Karpas-422 (cell line): Measurements from ENCODE around the gene MAPKAP1. TPM values are rescaled to one million over a fixed set of nuclear protein-coding genes. Genes with fewer than 3 reads are reported as not detected.

Experiments
- DNase-seq: peaks from one replicate; pipeline ENCODE4 v3.0.0-alpha.2; 2015
- H2AFZ ChIP-seq: fragments of 200-600 bp; sonication (generic); 2 replicates; pipeline ENCODE4 v1.6.1; 2014; ENCODE audit warnings: antibody characterized with exemption, low read length, mixed read lengths
- H3K27ac ChIP-seq: fragments of 200-600 bp; sonication (generic); 2 replicates; pipeline ENCODE4 v1.5.1; 2014; ENCODE audit warnings: mild to moderate bottlenecking, low read length, moderate library complexity
- H3K27me3 ChIP-seq: fragments of 200-600 bp; sonication (generic); 2 replicates; pipeline ENCODE4 v1.6.1; 2014; ENCODE audit warnings: low read length, mixed read lengths
- H3K36me3 ChIP-seq: fragments of 200-600 bp; sonication (generic); 2 replicates; pipeline ENCODE4 v1.6.1; 2014; ENCODE audit warnings: low read length, mixed read lengths; ENCODE audit not compliant: insufficient read depth
- H3K4me1 ChIP-seq: fragments of 200-600 bp; sonication (generic); 2 replicates; pipeline ENCODE4 v1.6.1; 2014; ENCODE audit warnings: mild to moderate bottlenecking, low read length, mixed read lengths
- H3K4me2 ChIP-seq: fragments of 200-600 bp; sonication (generic); 2 replicates; pipeline ENCODE4 v1.6.1; 2014; ENCODE audit warnings: low read length, low read depth, mild to moderate bottlenecking; ENCODE audit not compliant: poor library complexity, severe bottlenecking
- H3K4me3 ChIP-seq: fragments of 200-600 bp; sonication (generic); 2 replicates; pipeline ENCODE4 v1.5.1; 2014; ENCODE audit warnings: mild to moderate bottlenecking, antibody characterized with exemption, low read length, mixed read lengths
- H3K79me2 ChIP-seq: fragments of 200-600 bp; sonication (generic); 2 replicates; pipeline ENCODE4 v1.6.1; 2014; ENCODE audit warnings: mild to moderate bottlenecking, low read length, mixed read lengths
- H3K9ac ChIP-seq: fragments of 200-600 bp; sonication (generic); 2 replicates; pipeline ENCODE4 v1.6.0; 2014; ENCODE audit warnings: low read length
- H3K9me2 ChIP-seq: fragments of 200-600 bp; sonication (generic), shearing (Covaris generic); replicated peaks from 2 replicates; pipeline ENCODE4 v1.6.0; 2014; ENCODE audit warnings: mild to moderate bottlenecking, low read length, moderate library complexity; ENCODE audit not compliant: insufficient read depth
- H3K9me3 ChIP-seq: fragments of 300-700, 200-600 bp; sonication (generic); 2 replicates; pipeline ENCODE4 v1.6.1; 2014; ENCODE audit warnings: low read length, mixed read lengths
- H4K20me1 ChIP-seq: fragments of 200-600 bp; sonication (generic); 2 replicates; pipeline ENCODE4 v1.6.1; 2014; ENCODE audit warnings: mild to moderate bottlenecking, antibody characterized with exemption, low read length, low read depth; ENCODE audit not compliant: insufficient read depth
- total RNA-seq: library from RNA; depleted of rRNA; stranded (reverse); fragments of >200 nt; shearing (Covaris generic); gene quantifications from 2 replicates; pipeline ENCODE4 v1.2.3, GENCODE V29; 2014; ENCODE audit warnings: low replicate concordance

MAPKAP1 gene
- total RNA-seq, 1 experiment from 2014 or later, result 62.8 TPM

DNA sequence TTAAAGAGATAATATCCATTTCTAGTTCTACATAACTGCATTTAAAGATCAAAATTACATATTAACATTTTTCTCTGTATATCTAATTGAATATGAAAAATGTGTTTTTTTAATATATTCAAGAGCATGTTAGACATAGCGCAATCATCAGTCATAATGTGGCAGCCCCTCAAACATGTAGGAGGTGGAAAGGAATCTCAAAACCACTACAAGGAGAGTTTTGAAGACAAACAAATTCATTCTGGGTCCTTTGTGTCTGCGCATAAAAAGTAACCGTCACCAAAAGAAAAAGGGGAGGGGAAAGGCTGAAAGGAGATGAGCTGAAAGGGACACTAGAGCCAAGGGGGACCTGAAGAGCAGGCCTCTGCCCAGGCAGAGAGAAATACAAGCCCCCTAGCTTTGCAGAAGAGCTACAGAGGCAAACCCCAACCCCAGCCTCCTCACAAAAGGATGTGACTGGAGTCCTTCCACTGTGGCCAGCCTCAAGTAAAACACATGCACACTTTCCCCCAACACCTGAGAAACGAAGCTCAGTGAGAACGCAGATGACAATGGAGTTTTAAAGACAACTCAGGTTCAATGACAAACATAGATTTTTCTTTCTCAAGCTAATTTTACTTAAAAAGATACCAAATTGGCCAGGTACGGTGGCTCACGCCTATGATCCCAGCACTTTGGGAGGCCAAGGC is 62.0 kb downstream of the MAPKAP1 start:
- H3K79me2 ChIP-seq, result no peaks in the 10 kb centered on the region
- no peak for DNase-seq
- H3K4me2 ChIP-seq, result no peak overlapping the region

DNA sequence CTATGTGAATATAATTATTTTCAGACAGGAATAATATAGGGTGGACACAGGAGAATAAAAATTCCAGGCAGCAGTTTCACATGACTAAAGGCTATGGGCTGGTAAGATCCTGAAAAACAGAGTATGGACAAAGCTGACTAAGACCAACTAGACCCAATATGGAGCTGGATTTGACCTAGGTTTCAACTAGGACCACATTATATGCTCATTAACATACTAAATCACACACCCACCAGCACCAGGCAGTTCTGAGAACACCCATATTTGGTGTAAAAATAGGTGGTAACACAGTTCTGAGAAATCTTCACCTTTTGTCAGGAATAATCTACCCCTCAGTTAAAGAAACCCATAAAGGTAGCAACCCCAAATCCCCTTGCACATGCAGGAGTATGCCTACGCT is 64.7 kb downstream of the MAPKAP1 start:
- Histone ChIP-seq H3K4me2 (no peak overlapping the region), H4K20me1 (peaks cover 71% of the 10 kb centered on the region), H3K9me3 (no peaks in the 10 kb centered on the region), H3K79me2 (no peaks in the 10 kb centered on the region), H3K4me3 (no peak overlapping the region), H3K4me1 (peaks cover 22% of the 10 kb centered on the region), H3K9ac (no peak overlapping the region), H3K36me3 (no peaks in the 10 kb centered on the region), H3K27ac (no peak overlapping the region), H3K27me3 (no peaks in the 10 kb centered on the region), H2AFZ (no peak overlapping the region), H3K9me2 (no peaks in the 10 kb centered on the region)
- no peak for DNase-seq

More for the DNA sequence above, 62.0 kb downstream of the MAPKAP1 start:
- Histone ChIP-seq H3K4me1 (peaks cover 11% of the 10 kb centered on the region), H3K27ac (no peak overlapping the region), H3K9me2 (no peaks in the 10 kb centered on the region), H3K4me3 (no peak overlapping the region), H3K9me3 (no peaks in the 10 kb centered on the region), H2AFZ (no peak overlapping the region), H3K36me3 (no peaks in the 10 kb centered on the region), H4K20me1 (peaks cover 67% of the 10 kb centered on the region), H3K9ac (no peak overlapping the region), H3K27me3 (no peaks in the 10 kb centered on the region)

DNA sequence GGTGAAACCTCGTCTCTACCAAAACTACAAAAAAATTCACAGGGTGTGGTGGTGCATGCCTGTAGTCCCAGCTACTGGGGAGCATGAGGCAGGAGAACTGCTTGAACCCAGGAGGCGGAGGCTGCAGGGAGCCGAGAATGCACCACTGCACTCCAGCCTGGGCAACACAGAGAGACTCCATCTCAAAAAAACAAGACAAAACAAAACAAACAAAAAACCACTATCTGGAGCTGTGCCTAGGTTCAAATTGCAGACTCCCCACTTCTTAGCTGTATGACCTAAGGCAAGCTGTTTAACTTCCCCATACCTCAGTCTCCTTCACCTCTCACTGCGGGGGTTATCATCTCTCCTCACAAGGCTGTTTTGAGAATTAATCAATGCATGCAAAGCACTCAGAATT is 68.0 kb downstream of the MAPKAP1 start:
- Histone ChIP-seq H3K4me1 (peaks cover 41% of the 10 kb centered on the region), H3K27me3 (no peaks in the 10 kb centered on the region), H2AFZ (no peak overlapping the region), H3K36me3 (no peaks in the 10 kb centered on the region), H3K9ac (no peak overlapping the region), H3K9me3 (no peaks in the 10 kb centered on the region), H4K20me1 (peaks cover 73% of the 10 kb centered on the region), H3K4me3 (no peak overlapping the region), H3K9me2 (no peaks in the 10 kb centered on the region), H3K27ac (no peak overlapping the region), H3K4me2 (no peak overlapping the region), H3K79me2 (0 out of 2 replicates have a peak, but pooled peaks cover 3% of the 10 kb centered on the region)
- DNase-seq, result no peak

DNA sequence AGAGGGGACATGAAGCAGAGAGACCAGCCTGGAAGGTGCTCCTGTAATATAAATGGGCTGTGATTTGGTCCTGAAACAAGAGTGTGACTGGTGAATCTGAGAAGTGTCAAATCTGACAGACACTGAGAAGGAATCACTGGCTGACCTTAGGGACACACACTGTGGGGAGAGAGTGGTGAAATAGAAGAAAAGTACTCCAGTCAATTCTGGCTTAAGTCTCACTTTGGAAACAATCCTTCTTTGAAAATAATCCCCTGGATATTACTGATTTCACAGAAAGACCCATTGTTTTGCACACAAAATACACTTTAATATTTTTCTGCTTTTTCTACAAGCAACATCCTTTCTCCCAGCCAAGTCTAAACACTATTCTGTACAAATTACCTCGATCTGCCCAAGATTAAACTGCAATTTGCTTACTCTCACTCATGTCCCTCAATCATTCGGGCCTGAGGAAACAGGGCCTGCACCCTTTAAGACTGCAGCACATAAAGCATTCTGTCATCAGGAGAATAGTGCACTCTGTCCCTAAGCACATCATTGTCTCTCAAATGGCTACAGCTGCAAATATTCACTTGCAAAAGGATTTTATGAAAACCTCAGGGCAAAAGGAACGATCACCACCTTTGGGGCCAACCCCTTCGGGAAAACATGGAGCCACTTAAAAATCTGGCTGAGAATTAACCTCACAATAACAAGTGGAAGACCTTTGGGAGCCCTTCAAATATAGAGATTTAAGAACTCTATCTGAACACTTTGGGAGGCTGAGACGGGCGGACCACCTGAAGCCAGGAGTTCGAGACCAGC is 68.6 kb downstream of the MAPKAP1 start:
- 0 out of 2 replicates have a peak, but pooled peaks cover 6% of the 10 kb centered on the region for H3K79me2 ChIP-seq

DNA sequence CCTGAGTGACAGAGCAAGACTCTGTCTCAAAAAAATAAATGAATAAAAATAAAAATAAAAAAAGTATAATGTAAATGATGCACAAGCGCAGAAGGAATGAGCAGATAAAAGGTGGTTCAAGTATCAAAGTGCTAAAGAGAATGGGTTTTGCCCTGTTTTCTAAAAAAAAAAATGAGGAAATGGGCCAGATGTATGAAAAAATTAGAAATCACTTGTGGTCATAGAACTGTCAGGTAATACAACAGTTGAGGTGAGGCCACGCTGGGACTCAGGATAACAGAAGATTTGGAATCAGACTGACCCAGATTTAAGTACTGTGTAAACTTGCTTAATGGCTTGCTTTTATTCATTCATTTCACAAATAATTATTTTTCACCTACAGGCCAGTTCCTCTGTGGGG is 69.8 kb downstream of the MAPKAP1 start:
- DNase-seq, result no peak
- Histone ChIP-seq H3K9ac (no peak overlapping the region), H3K27me3 (no peaks in the 10 kb centered on the region), H3K9me3 (no peaks in the 10 kb centered on the region), H3K4me1 (peaks cover 59% of the 10 kb centered on the region), H4K20me1 (peaks cover 75% of the 10 kb centered on the region), H3K4me3 (no peak overlapping the region), H3K36me3 (no peaks in the 10 kb centered on the region), H3K4me2 (no peak overlapping the region), H2AFZ (no peak overlapping the region), H3K79me2 (0 out of 2 replicates have a peak, but pooled peaks cover 6% of the 10 kb centered on the region), H3K9me2 (no peaks in the 10 kb centered on the region), H3K27ac (no peak overlapping the region)

More for the DNA sequence above, 68.6 kb downstream of the MAPKAP1 start:
- peaks cover 73% of the 10 kb centered on the region for H4K20me1 ChIP-seq
- no peak overlapping the region for H3K27ac ChIP-seq
- no peaks in the 10 kb centered on the region for H3K36me3 ChIP-seq
- H3K4me1 ChIP-seq, result peaks cover 47% of the 10 kb centered on the region
- no peaks in the 10 kb centered on the region for H3K9me3 ChIP-seq
- H3K4me3 ChIP-seq, result no peak overlapping the region
- no peak overlapping the region for H3K4me2 ChIP-seq
- no peak overlapping the region for H2AFZ ChIP-seq
- H3K9ac ChIP-seq, result no peak overlapping the region
- DNase-seq, result no peak
- H3K27me3 ChIP-seq, result no peaks in the 10 kb centered on the region
- no peaks in the 10 kb centered on the region for H3K9me2 ChIP-seq

DNA sequence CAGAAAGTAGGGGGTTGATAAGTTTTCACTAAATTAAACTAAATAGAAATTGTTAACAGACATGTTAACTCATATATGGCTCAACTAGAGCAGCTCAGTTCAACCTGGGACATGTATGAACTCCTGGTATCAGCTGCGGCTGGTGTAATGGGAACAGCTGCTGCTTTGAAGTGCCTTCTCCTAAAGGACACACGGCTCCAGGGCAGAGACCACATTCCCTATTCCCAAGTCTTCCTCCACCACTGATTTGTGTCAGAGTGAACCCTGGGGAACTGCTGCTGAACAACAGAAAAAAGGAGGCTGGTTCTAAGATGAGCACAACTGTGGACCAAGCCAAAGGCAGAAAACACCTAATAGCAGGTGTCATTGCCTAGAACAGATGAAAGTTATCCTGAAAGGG is 71.1 kb downstream of the MAPKAP1 start:
- H3K4me1 ChIP-seq, result peaks cover 73% of the 10 kb centered on the region
- no peak overlapping the region for H3K27ac ChIP-seq
- H4K20me1 ChIP-seq, result peaks cover 75% of the 10 kb centered on the region
- no peak overlapping the region for H2AFZ ChIP-seq
- H3K79me2 ChIP-seq, result 0 out of 2 replicates have a peak, but pooled peaks cover 9% of the 10 kb centered on the region
- no peaks in the 10 kb centered on the region for H3K9me3 ChIP-seq
- no peaks in the 10 kb centered on the region for H3K36me3 ChIP-seq
- H3K4me3 ChIP-seq, result no peak overlapping the region
- no peak overlapping the region for H3K4me2 ChIP-seq
- H3K9ac ChIP-seq, result no peak overlapping the region
- H3K27me3 ChIP-seq, result no peaks in the 10 kb centered on the region
- H3K9me2 ChIP-seq, result no peaks in the 10 kb centered on the region
- no peak for DNase-seq

DNA sequence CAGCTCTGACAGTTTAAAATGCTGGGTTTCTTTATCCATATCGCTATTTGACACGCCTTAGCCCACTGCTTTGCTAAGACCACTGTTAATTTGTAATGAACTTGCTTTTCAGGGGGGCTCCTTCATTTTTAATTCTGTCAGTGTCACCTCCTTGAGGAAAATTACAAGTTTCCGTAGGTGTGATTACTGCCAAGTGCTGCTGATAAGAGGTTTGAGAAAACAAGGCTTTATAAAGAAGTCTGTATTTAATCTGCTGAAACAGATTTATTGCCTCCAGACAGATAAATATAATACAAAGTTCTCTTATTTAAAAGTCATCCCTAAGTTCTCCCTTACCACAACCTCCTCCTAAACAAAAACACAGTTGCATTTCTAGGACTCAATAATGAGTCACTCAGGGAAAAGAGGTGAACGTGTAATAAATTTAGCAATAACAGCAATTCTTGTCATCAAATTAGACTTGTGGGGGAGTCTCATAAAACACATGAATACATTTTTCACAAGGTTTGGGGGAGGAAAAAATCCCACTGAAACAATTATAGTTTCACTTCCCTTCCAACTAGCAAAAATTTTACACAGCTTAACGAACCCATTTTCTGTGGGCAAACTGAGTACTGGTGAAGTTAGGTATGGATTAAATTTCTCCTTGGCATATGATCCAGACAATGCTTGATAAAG is 72.8 kb downstream of the MAPKAP1 start:
- peaks cover 77% of the 10 kb centered on the region for H4K20me1 ChIP-seq
- H3K9me2 ChIP-seq, result no peaks in the 10 kb centered on the region
- H3K4me2 ChIP-seq, result peak overlapping the region; percentile 79
- peak; percentile 49 for DNase-seq
- H3K79me2 ChIP-seq, result peaks cover 25% of the 10 kb centered on the region
- no peak overlapping the region for H3K9ac ChIP-seq
- H3K27ac ChIP-seq, result peak overlapping the region; percentile 91
- no peaks in the 10 kb centered on the region for H3K27me3 ChIP-seq
- no peaks in the 10 kb centered on the region for H3K36me3 ChIP-seq
- peak overlapping the region; percentile 49 for H3K4me3 ChIP-seq
- no peak overlapping the region for H2AFZ ChIP-seq
- H3K9me3 ChIP-seq, result no peaks in the 10 kb centered on the region
- H3K4me1 ChIP-seq, result peaks cover 88% of the 10 kb centered on the region
